HG03097 (cell line): ENCODE measurements around the gene TRAPPC8.
"Not testable (repeated sequence)": the region's sequence is repeated elsewhere in the genome, so short reads cannot be mapped to it uniquely, and the experiment has no call there.

Source experiments
- ATAC-seq: cut with Tn5 transposase; IDR thresholded peaks from one replicate; pipeline ENCODE4 v1.9.1; 2021; ENCODE audit not compliant: unreplicated experiment, low FRiP score

TRAPPC8 gene

GRCh38 chr18:31875301-31875700 lies 67.6 kb downstream of the TRAPPC8 start:
- ATAC-seq: no peak

- ATAC-seq: no peak
Measured at GRCh38 chr18:31863103-31863502, 79.8 kb downstream of the TRAPPC8 start.

- ATAC-seq: no peak
Measured at GRCh38 chr18:31860488-31860887, 82.4 kb downstream of the TRAPPC8 start.

GRCh38 chr18:31857526-31858106 lies 85.3 kb downstream of the TRAPPC8 start:
- no peak for ATAC-seq

- no peak for ATAC-seq
Measured at GRCh38 chr18:31850844-31851243, 92.1 kb downstream of the TRAPPC8 start.

- ATAC-seq: no peak
Measured at GRCh38 chr18:31840499-31840898, 102.4 kb downstream of the TRAPPC8 start.

GRCh38 chr18:31837879-31838278 lies 105.0 kb downstream of the TRAPPC8 start:
- ATAC-seq: no peak

GRCh38 chr18:31835528-31836133 lies 107.3 kb downstream of the TRAPPC8 start:
- no peak for ATAC-seq

GRCh38 chr18:31831903-31832302 lies 111.0 kb downstream of the TRAPPC8 start:
- no peak for ATAC-seq

- no peak for ATAC-seq
Measured at GRCh38 chr18:31830686-31831085, 112.2 kb downstream of the TRAPPC8 start.

GRCh38 chr18:31828613-31829012 lies 114.3 kb downstream of the TRAPPC8 start:
- no peak for ATAC-seq

- ATAC-seq: not testable (repeated sequence)
Measured at GRCh38 chr18:31826673-31827325, 116.1 kb downstream of the TRAPPC8 start.

- no peak for ATAC-seq
Measured at GRCh38 chr18:31825772-31826171, 117.2 kb downstream of the TRAPPC8 start.

- no peak for ATAC-seq
Measured at GRCh38 chr18:31821545-31822171, 121.3 kb downstream of the TRAPPC8 start.

- no peak for ATAC-seq
Measured at GRCh38 chr18:31819925-31820229, 123.1 kb downstream of the TRAPPC8 start.

GRCh38 chr18:31819106-31819924 lies 123.6 kb downstream of the TRAPPC8 start:
- ATAC-seq: no peak

- ATAC-seq: no peak
Measured at GRCh38 chr18:31814132-31814531, 128.8 kb downstream of the TRAPPC8 start.

- not testable (repeated sequence) for ATAC-seq
Measured at GRCh38 chr18:31810336-31811130, 132.4 kb downstream of the TRAPPC8 start.

- ATAC-seq: not testable (repeated sequence)
Measured at GRCh38 chr18:31809049-31809448, 133.9 kb downstream of the TRAPPC8 start.

GRCh38 chr18:31801078-31801477 lies 141.8 kb downstream of the TRAPPC8 start:
- no peak for ATAC-seq
